IMR-90 (cell line): ENCODE measurements around the gene PRKAR1B. TPM values are rescaled to one million over a fixed set of nuclear protein-coding genes. Genes with fewer than 3 reads are reported as not detected.

ENCODE experiments used
- ATAC-seq: fragments of 200-7000 bp; cut with Tn5 transposase; 2 replicates; pipeline ENCODE4 v1.9.1; 2020; ENCODE audit warnings: low read depth, mild to moderate bottlenecking, moderate library complexity
- BruUV-seq: library from RNA; stranded (reverse); fragments of 400-500 nt; replicated peaks from 2 replicates; lab custom pipeline; 2021; lab: Mats Ljungman, UMichigan
- CTCF ChIA-PET: fragments of 300-600 bp; formaldehyde crosslinking; extraction: SDS; loops from one replicate; lab custom pipeline; 2021; ENCODE audit warnings: antibody characterized with exemption; lab: Yijun Ruan, JAX
- POLR2A ChIA-PET: fragments of 300-600 bp; sonication (Branson Sonifier 250); formaldehyde crosslinking; loops from one replicate; lab custom pipeline; 2022; ENCODE audit warnings: antibody characterized with exemption; ENCODE audit not compliant: unreplicated experiment; lab: Charles Lee
- DNase-seq: peaks from one replicate; pipeline ENCODE4 v3.0.0; 2013
- H2AFZ ChIP-seq: replicated peaks from 2 replicates; pipeline ENCODE3; 2013; ENCODE audit warnings: low read length, mild to moderate bottlenecking; ENCODE audit not compliant: poor library complexity
- H2AK5ac ChIP-seq: 2 replicates; pipeline ENCODE4 v1.6.1; 2013; ENCODE audit warnings: low read depth, low read length, inconsistent platforms
- H2AK9ac ChIP-seq: replicated peaks from 2 replicates; pipeline ENCODE3; 2013; ENCODE audit warnings: mild to moderate bottlenecking, low read depth, low read length, moderate library complexity; ENCODE audit not compliant: poor library complexity
- H2BK120ac ChIP-seq: 2 replicates; pipeline ENCODE4 v1.6.1; 2013; ENCODE audit warnings: low read depth, low read length, inconsistent platforms
- H2BK15ac ChIP-seq: 3 replicates; pipeline ENCODE4 v1.6.1; 2013; ENCODE audit warnings: low read depth, low read length, inconsistent platforms
- H2BK20ac ChIP-seq: 2 replicates; pipeline ENCODE4 v1.6.1; 2013; ENCODE audit warnings: low read depth, mild to moderate bottlenecking, inconsistent platforms, low read length, moderate library complexity
- H2BK5ac ChIP-seq: 2 replicates; pipeline ENCODE4 v1.6.1; 2013; ENCODE audit warnings: mild to moderate bottlenecking, low read depth, low read length, inconsistent platforms; ENCODE audit not compliant: poor library complexity, severe bottlenecking
- H3K14ac ChIP-seq: replicated peaks from 2 replicates; pipeline ENCODE4 v1.6.1; 2013; ENCODE audit warnings: low read depth, low read length, inconsistent platforms
- H3K18ac ChIP-seq: 2 replicates; pipeline ENCODE4 v1.6.1; 2013; ENCODE audit warnings: low read depth, low read length, control low read depth
- H3K23ac ChIP-seq: 2 replicates; pipeline ENCODE4 v1.6.1; 2013; ENCODE audit warnings: low read depth, low read length, inconsistent platforms
- H3K27ac ChIP-seq: 2 replicates; pipeline ENCODE4 v1.5.1; 2013; ENCODE audit warnings: mild to moderate bottlenecking, control low read depth, low read length; ENCODE audit not compliant: insufficient read depth
- H3K27me3 ChIP-seq: 2 replicates; pipeline ENCODE4 v1.6.1; 2013; ENCODE audit warnings: low read length; ENCODE audit not compliant: control insufficient read depth, insufficient read depth
- H3K36me3 ChIP-seq: 2 replicates; pipeline ENCODE4 v1.6.1; 2013; ENCODE audit warnings: low read length, mixed read lengths; ENCODE audit not compliant: control insufficient read depth, insufficient read depth
- H3K4ac ChIP-seq: 2 replicates; pipeline ENCODE4 v1.6.1; 2013; ENCODE audit warnings: low read depth, low read length, inconsistent platforms
- H3K4me1 ChIP-seq: 2 replicates; pipeline ENCODE4 v1.6.1; 2013; ENCODE audit warnings: low read length, mixed read lengths; ENCODE audit not compliant: control insufficient read depth, insufficient read depth
- H3K4me2 ChIP-seq: 2 replicates; pipeline ENCODE4 v1.6.1; 2013; ENCODE audit warnings: low read depth, mild to moderate bottlenecking, control low read depth, low read length, moderate library complexity
- H3K4me3 ChIP-seq: 2 replicates; pipeline ENCODE4 v1.5.1; 2013; ENCODE audit warnings: low read depth, mild to moderate bottlenecking, control low read depth, low read length, moderate library complexity; ENCODE audit not compliant: insufficient read depth
- H3K56ac ChIP-seq: 2 replicates; pipeline ENCODE4 v1.6.1; 2013; ENCODE audit warnings: low read length, inconsistent platforms; ENCODE audit not compliant: insufficient read depth; ENCODE audit errors: extremely low read depth
- H3K79me1 ChIP-seq, 2 experiments: 2 replicates each; pipeline ENCODE4 v1.6.1; 2013; ENCODE audit warnings: low read length in 2 of 2, inconsistent platforms in 1 of 2, low read depth in 1 of 2
- H3K9ac ChIP-seq: 2 replicates; pipeline ENCODE4 v1.6.1; 2013; ENCODE audit warnings: low read depth, low read length, control low read depth
- H3K9me1 ChIP-seq: 2 replicates; pipeline ENCODE4 v1.6.1; 2013; ENCODE audit warnings: low read length, inconsistent platforms; ENCODE audit not compliant: insufficient read depth
- H3K9me3 ChIP-seq: 2 replicates; pipeline ENCODE4 v1.6.1; 2013; ENCODE audit warnings: low read length; ENCODE audit not compliant: control insufficient read depth, insufficient read depth
- H4K20me1 ChIP-seq: 2 replicates; pipeline ENCODE4 v1.6.1; 2013; ENCODE audit warnings: low read length, inconsistent platforms; ENCODE audit not compliant: insufficient read depth
- H4K5ac ChIP-seq: 2 replicates; pipeline ENCODE4 v1.6.1; 2013; ENCODE audit warnings: mild to moderate bottlenecking, low read depth, low read length, control low read depth
- H4K8ac ChIP-seq, 2 experiments: 2 replicates each; pipeline ENCODE4 v1.6.1; 2013; ENCODE audit warnings: low read depth in 2 of 2, low read length in 2 of 2, control low read depth in 1 of 2, inconsistent platforms in 1 of 2
- H4K91ac ChIP-seq: 2 replicates; pipeline ENCODE4 v1.6.1; 2013; ENCODE audit warnings: low read depth, low read length, inconsistent platforms; ENCODE audit not compliant: insufficient read depth
- CEBPB ChIP-seq: IDR thresholded peaks from 2 replicates; pipeline ENCODE4 v1.6.1; 2012; ENCODE audit warnings: low read depth, low read length, improper control_type of control experiment
- ELK1 ChIP-seq: fragments of 150-350 bp; IDR thresholded peaks from 2 replicates; pipeline ENCODE4 v1.6.1; 2016; ENCODE audit warnings: low read depth, mild to moderate bottlenecking, low read length, moderate library complexity, borderline replicate concordance
- FOS ChIP-seq: fragments of 150-350 bp; IDR thresholded peaks from 2 replicates; pipeline ENCODE4 v1.6.1; 2016; ENCODE audit warnings: low read depth, low read length
- MAFK ChIP-seq: IDR thresholded peaks from 2 replicates; pipeline ENCODE4 v1.6.1; 2012; ENCODE audit warnings: low read depth, low read length, improper control_type of control experiment
- MAZ ChIP-seq: IDR thresholded peaks from 2 replicates; pipeline ENCODE4 v1.6.1; 2012; ENCODE audit warnings: low read depth, mild to moderate bottlenecking, low read length, improper control_type of control experiment, moderate library complexity, borderline replicate concordance
- NFE2L2 ChIP-seq: fragments of 150-350 bp; IDR thresholded peaks from 2 replicates; pipeline ENCODE4 v1.6.1; 2016; ENCODE audit warnings: low read depth, mild to moderate bottlenecking, low read length
- RAD21 ChIP-seq: IDR thresholded peaks from 2 replicates; pipeline ENCODE4 v1.6.1; 2012; ENCODE audit warnings: low read length, improper control_type of control experiment
- RCOR1 ChIP-seq: IDR thresholded peaks from 2 replicates; pipeline ENCODE4 v1.6.1; 2012; ENCODE audit warnings: mild to moderate bottlenecking, low read length, improper control_type of control experiment; ENCODE audit not compliant: insufficient replicate concordance
- RFX5 ChIP-seq: IDR thresholded peaks from 2 replicates; pipeline ENCODE4 v1.8.0; 2012; ENCODE audit warnings: low read depth, mild to moderate bottlenecking, low read length, moderate library complexity
- WGBS, 2 experiments: methylation state at CpG; one replicate each; pipeline versions ENCODE4 v1.1.5 to v1.1.7; 2013; ENCODE audit warnings: missing lambda C conversion rate in 2 of 2; ENCODE audit not compliant: insufficient read length in 1 of 2; ENCODE audit errors: extremely low coverage in 2 of 2; 5-methylcytosine and 5-hydroxymethylcytosine counted together
- dilution Hi-C: fragments of 300-500 bp; cut with HindIII; formaldehyde crosslinking; loops from one replicate; pipeline ENCODE4 v1.14.3; 2018; ENCODE audit warnings: low sequenced_read_pairs; ENCODE audit not compliant: unreplicated experiment
- in situ Hi-C: fragments of 300-500 bp; cut with MboI; formaldehyde crosslinking; loops from 3 replicates; pipeline ENCODE4 v1.14.3; 2019; ENCODE audit warnings: low sequenced_read_pairs, inconsistent platforms, mixed read lengths
- intact Hi-C: fragments of 100-400 bp; cut with micrococcal nuclease; formaldehyde crosslinking; loops from 2 replicates; pipeline ENCODE4 v1.10.0; 2022
- polyA plus RNA-seq, 3 experiments: library from polyadenylated mRNA; depleted of rRNA; stranded (reverse); fragments of >200 nt; gene quantifications; 2 replicates each; pipeline ENCODE4 v1.2.3, GENCODE V29; 2012; ENCODE audit warnings: low replicate concordance in 1 of 3
- total RNA-seq: library from RNA; depleted of rRNA; stranded (reverse); fragments of >200 nt; gene quantifications from 2 replicates; pipeline ENCODE4 v1.2.3, GENCODE V29; 2012

Gene PRKAR1B
- total and polyA plus RNA-seq, 2 of the 4 experiments (the other 2 are of a cell fraction) = 15.2 to 20.2 TPM

- no peaks in the 10 kb centered on the region for H3K27me3 ChIP-seq
- no peak overlapping the region for H2AFZ ChIP-seq
- no peak overlapping the region for H3K27ac ChIP-seq
- POLR2A ChIA-PET = no interaction called here
- no peak overlapping the region for H3K18ac ChIP-seq
- in situ Hi-C loops = no loop called here
- BruUV-seq = no TSS peak
- H2AK9ac ChIP-seq = no peak overlapping the region
- H2BK5ac ChIP-seq = no peak overlapping the region
- no peak overlapping the region for H3K9ac ChIP-seq
- H4K8ac ChIP-seq = no peak overlapping the region
- peaks cover 3% of the 10 kb centered on the region; the same call in 1 of the 2 replicates for H3K9me3 ChIP-seq
- no peak for DNase-seq
- TF ChIP-seq MAFK (no peak), ELK1 (no peak), RFX5 (no peak), RCOR1 (no peak), RAD21 (no peak), NFE2L2 (no peak), FOS (no peak), CEBPB (no peak), MAZ (no peak)
- H4K20me1 ChIP-seq = peaks cover 11% of the 10 kb centered on the region; the same call in 1 of the 2 replicates
- H3K79me1 ChIP-seq = peaks cover 26% of the 10 kb centered on the region in 2 experiments
- CTCF ChIA-PET = no interaction called here
- WGBS, 2 experiments = 100% methylated on average over 4 of the region's 24 CpGs; no CpG with 5 or more reads in 1 of the 2 experiments
- no peak overlapping the region for H3K4ac ChIP-seq
- dilution Hi-C loops = no loop called here
- H3K23ac ChIP-seq = no peak overlapping the region
- no peak overlapping the region for H2BK20ac ChIP-seq
- no peak overlapping the region for H3K4me2 ChIP-seq
- H3K4me3 ChIP-seq = no peak overlapping the region
- H3K4me1 ChIP-seq = no peaks in the 10 kb centered on the region
- H2BK120ac ChIP-seq = no peak overlapping the region
- H2BK15ac ChIP-seq = no peak overlapping the region
- H3K14ac ChIP-seq = no peak overlapping the region
- no peak overlapping the region for H3K56ac ChIP-seq
- no peak for ATAC-seq
- peaks cover 18% of the 10 kb centered on the region for H3K36me3 ChIP-seq
- H4K91ac ChIP-seq = no peak overlapping the region
- intact Hi-C loops = no loop called here
- no peak overlapping the region for H2AK5ac ChIP-seq
- H4K5ac ChIP-seq = no peak overlapping the region
- H3K9me1 ChIP-seq = no peaks in the 10 kb centered on the region
Observed at GRCh38 chr7:738723-739454, 11.8 kb upstream of the PRKAR1B start.
